GM12892 (cell line): ENCODE measurements around the gene CDK18.

Experiments used
- POLR2A ChIP-seq: IDR thresholded peaks from 2 replicates; pipeline ENCODE4 v1.6.1; 2011; ENCODE audit warnings: low read depth, low read length, control low read depth
- POLR2AphosphoS5 ChIP-seq: IDR thresholded peaks from 2 replicates; pipeline ENCODE4 v1.6.1; 2011; ENCODE audit warnings: low read depth, low read length, control low read depth
- TAF1 ChIP-seq: IDR thresholded peaks from 2 replicates; pipeline ENCODE4 v1.6.1; 2011; ENCODE audit warnings: low read depth, mild to moderate bottlenecking, control low read depth, low read length, borderline replicate concordance

GRCh38 chr1:205580140-205580922 is 75.9 kb downstream of the CDK18 start:
- no peak for TF ChIP-seq POLR2AphosphoS5
- TF ChIP-seq TAF1: no peak
- TF ChIP-seq POLR2A: no peak
